ENCODE data around the gene NAV2.

The NAV2 gene

GRCh38 chr11:19812710-19813109 lies 100.1 kb downstream of the NAV2 start:
- no peak overlapping the region for H3K4me3 ChIP-seq (ENCODE audit: low read length)
- TF ChIP-seq CTCF (conservative IDR thresholded peaks at IDR 0.05; ENCODE audit: low read length) = no peak

GRCh38 chr11:19813158-19813879 lies 100.7 kb downstream of the NAV2 start:
- H3K4me3 ChIP-seq (ENCODE audit: low read length) = no peak overlapping the region
- DNase-seq (ENCODE audit: low read depth) = no peak
- no peak for TF ChIP-seq CTCF (conservative IDR thresholded peaks at IDR 0.05; ENCODE audit: low read length)

More at GRCh38 chr11:19812710-19813109, 100.1 kb downstream of the NAV2 start:
- peak; percentile 22 for DNase-seq (ENCODE audit: low read depth)

GRCh38 chr11:19814421-19814820 lies 101.8 kb downstream of the NAV2 start:
- H3K4me3 ChIP-seq (ENCODE audit: low read length) = no peak overlapping the region
- DNase-seq (ENCODE audit: low read depth) = no peak
- TF ChIP-seq CTCF (conservative IDR thresholded peaks at IDR 0.05; ENCODE audit: low read length) = peak; percentile 12; the same call in 1 of the 2 replicates

GRCh38 chr11:19816040-19816439 lies 103.4 kb downstream of the NAV2 start:
- no peak for TF ChIP-seq CTCF (conservative IDR thresholded peaks at IDR 0.05; ENCODE audit: low read length)
- peak; percentile 74 for DNase-seq (ENCODE audit: low read depth)

GRCh38 chr11:19816817-19817216 lies 104.2 kb downstream of the NAV2 start:
- H3K4me3 ChIP-seq (ENCODE audit: low read length) = no peak overlapping the region
- DNase-seq (ENCODE audit: low read depth) = no peak
- TF ChIP-seq CTCF (conservative IDR thresholded peaks at IDR 0.05; ENCODE audit: low read length) = no peak

More at GRCh38 chr11:19816040-19816439, 103.4 kb downstream of the NAV2 start:
- H3K4me3 ChIP-seq (ENCODE audit: low read length) = no peak overlapping the region

- DNase-seq (ENCODE audit: low read depth) = no peak
- H3K4me3 ChIP-seq (ENCODE audit: low read length) = no peak overlapping the region
- no peak for TF ChIP-seq CTCF (conservative IDR thresholded peaks at IDR 0.05; ENCODE audit: low read length)
Observed at GRCh38 chr11:19817265-19817851, 104.7 kb downstream of the NAV2 start.

- H3K4me3 ChIP-seq (ENCODE audit: low read length) = no peak overlapping the region
- DNase-seq (ENCODE audit: low read depth) = no peak
- no peak for TF ChIP-seq CTCF (conservative IDR thresholded peaks at IDR 0.05; ENCODE audit: low read length)
Observed at GRCh38 chr11:19817870-19818269, 105.2 kb downstream of the NAV2 start.
